Liver (tissue), 3 donors: ENCODE results near the gene APPL2.

Source experiments
- GABPA ChIP-seq, 2 donors: IDR thresholded peaks in 1 of 2; conservative IDR thresholded peaks in 1 of 2; 2 replicates each; pipeline ENCODE4 v1.6.1; 2016; ENCODE audit warnings: antibody characterized with exemption in 2 of 2, mild to moderate bottlenecking in 1 of 2, moderate library complexity in 1 of 2
- HNF4A ChIP-seq, 2 donors: conservative IDR thresholded peaks; 2 replicates each; pipeline ENCODE4 v1.6.1; 2016; ENCODE audit warnings: antibody characterized with exemption in 2 of 2, mild to moderate bottlenecking in 2 of 2
- RAD21 ChIP-seq, 2 donors: IDR thresholded peaks; 2 replicates each; pipeline ENCODE4 v1.6.1; 2016; ENCODE audit warnings: antibody characterized with exemption in 2 of 2, mild to moderate bottlenecking in 2 of 2
- RXRA ChIP-seq, 2 donors: IDR thresholded peaks; 2 replicates each; pipeline ENCODE4 v1.6.1; 2017 to 2018; ENCODE audit warnings: antibody characterized with exemption in 2 of 2, mild to moderate bottlenecking in 1 of 2
- SP1 ChIP-seq: IDR thresholded peaks from 2 replicates; pipeline ENCODE4 v1.6.1; 2018; ENCODE audit warnings: antibody characterized with exemption, mild to moderate bottlenecking
- YY1 ChIP-seq: IDR thresholded peaks from 2 replicates; pipeline ENCODE4 v1.6.1; 2016; ENCODE audit warnings: antibody characterized with exemption, mild to moderate bottlenecking
- TF ChIP-seq, protein P1 (sequence below): fragments of 150-350 bp; IDR thresholded peaks from 2 replicates; pipeline ENCODE4 v1.5.1; 2017; ENCODE audit warnings: improper control_type of control experiment, low read depth, low read length; ENCODE audit not compliant: missing input control
- donor health status: healthy.
- donor health status: healthy.

DNA sequence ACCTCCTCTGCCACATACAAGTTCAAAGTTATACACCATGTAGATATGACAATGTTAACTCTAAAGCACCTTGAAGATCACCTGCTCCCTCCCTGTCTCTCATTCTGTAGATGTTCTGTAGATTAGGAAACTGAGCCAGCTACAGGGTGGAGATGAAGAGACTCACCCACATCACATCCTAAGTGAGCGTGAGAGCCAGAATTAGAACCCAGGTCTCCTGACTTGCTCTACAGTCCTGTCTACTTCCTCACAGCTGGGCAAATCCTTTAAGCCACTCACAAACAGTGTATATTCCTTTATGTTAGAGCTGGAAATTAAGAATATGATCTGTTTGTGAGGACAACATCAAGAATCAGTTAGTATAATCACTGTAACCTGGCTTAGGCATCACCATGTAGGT is 1.8 kb downstream of the APPL2 start:
- no peak for TF ChIP-seq RAD21 (IDR thresholded peaks at IDR 0.05)
- TF ChIP-seq, protein P1, sequence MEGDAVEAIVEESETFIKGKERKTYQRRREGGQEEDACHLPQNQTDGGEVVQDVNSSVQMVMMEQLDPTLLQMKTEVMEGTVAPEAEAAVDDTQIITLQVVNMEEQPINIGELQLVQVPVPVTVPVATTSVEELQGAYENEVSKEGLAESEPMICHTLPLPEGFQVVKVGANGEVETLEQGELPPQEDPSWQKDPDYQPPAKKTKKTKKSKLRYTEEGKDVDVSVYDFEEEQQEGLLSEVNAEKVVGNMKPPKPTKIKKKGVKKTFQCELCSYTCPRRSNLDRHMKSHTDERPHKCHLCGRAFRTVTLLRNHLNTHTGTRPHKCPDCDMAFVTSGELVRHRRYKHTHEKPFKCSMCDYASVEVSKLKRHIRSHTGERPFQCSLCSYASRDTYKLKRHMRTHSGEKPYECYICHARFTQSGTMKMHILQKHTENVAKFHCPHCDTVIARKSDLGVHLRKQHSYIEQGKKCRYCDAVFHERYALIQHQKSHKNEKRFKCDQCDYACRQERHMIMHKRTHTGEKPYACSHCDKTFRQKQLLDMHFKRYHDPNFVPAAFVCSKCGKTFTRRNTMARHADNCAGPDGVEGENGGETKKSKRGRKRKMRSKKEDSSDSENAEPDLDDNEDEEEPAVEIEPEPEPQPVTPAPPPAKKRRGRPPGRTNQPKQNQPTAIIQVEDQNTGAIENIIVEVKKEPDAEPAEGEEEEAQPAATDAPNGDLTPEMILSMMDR = no peak
- no peak for TF ChIP-seq YY1
- no peak for TF ChIP-seq SP1
- TF ChIP-seq GABPA (IDR thresholded peaks at IDR 0.05 in 1 of 2, conservative IDR thresholded peaks at IDR 0.05 in 1 of 2) = no peak
- TF ChIP-seq RXRA (IDR thresholded peaks at IDR 0.05) = no peak
- no peak for TF ChIP-seq HNF4A (conservative IDR thresholded peaks at IDR 0.05)
